SK-N-SH treated with all-trans-retinoic acid at 6 μM for 48 hours (cell line): ENCODE data around the gene SLC22A23.

Source experiments
- ARNTL ChIP-seq: fragments of 450-650 bp; formaldehyde crosslinking; IDR thresholded peaks from 2 replicates; pipeline ENCODE4 v1.5.0; 2020; ENCODE audit warnings: low read depth, mild to moderate bottlenecking, moderate library complexity, borderline replicate concordance
- ESRRG ChIP-seq: fragments of 250-450 bp; sonication (Bioruptor Pico); IDR thresholded peaks from 2 replicates; pipeline ENCODE4 v1.6.1; 2021; ENCODE audit warnings: mild to moderate bottlenecking
- ISL1 ChIP-seq: fragments of 250-450 bp; sonication (Bioruptor Pico); IDR thresholded peaks from 2 replicates; pipeline ENCODE4 v2.1.2; 2022; ENCODE audit warnings: mild to moderate bottlenecking, moderate library complexity
- OSR1 ChIP-seq: fragments of 250-450 bp; sonication (Bioruptor Pico); IDR thresholded peaks from 2 replicates; pipeline ENCODE4 v1.8.0; 2022; ENCODE audit warnings: moderate library complexity, mild to moderate bottlenecking, inconsistent platforms
- PPARA ChIP-seq: fragments of 250-450 bp; sonication (Bioruptor Pico); IDR thresholded peaks from 2 replicates; pipeline ENCODE4 v1.5.0; 2020; ENCODE audit warnings: mild to moderate bottlenecking, borderline replicate concordance
- RARB ChIP-seq: fragments of 250-450 bp; sonication (Bioruptor Pico); IDR thresholded peaks from 2 replicates; pipeline ENCODE4 v1.8.0; 2021; ENCODE audit warnings: mild to moderate bottlenecking, moderate library complexity
- TOX ChIP-seq: fragments of 250-450 bp; sonication (Bioruptor Pico); IDR thresholded peaks from 2 replicates; pipeline ENCODE4 v1.8.0; 2021; ENCODE audit warnings: mild to moderate bottlenecking, moderate library complexity, borderline replicate concordance
- ZFP3 ChIP-seq: fragments of 250-450 bp; sonication (Bioruptor Pico); IDR thresholded peaks from 2 replicates; pipeline ENCODE4 v1.5.0; 2020; ENCODE audit warnings: mild to moderate bottlenecking, moderate library complexity
- ZFP30 ChIP-seq: fragments of 450-650 bp; formaldehyde crosslinking; IDR thresholded peaks from 2 replicates; pipeline ENCODE4 v1.5.0; 2022; ENCODE audit warnings: mild to moderate bottlenecking, moderate library complexity
- ZNF70 ChIP-seq: fragments of 450-650 bp; formaldehyde crosslinking; IDR thresholded peaks from 2 replicates; pipeline ENCODE4 v1.5.0; 2020; ENCODE audit warnings: mild to moderate bottlenecking, moderate library complexity
- ZNF8 ChIP-seq: fragments of 450-650 bp; formaldehyde crosslinking; IDR thresholded peaks from 2 replicates; pipeline ENCODE4 v1.5.0; 2020; ENCODE audit warnings: mild to moderate bottlenecking, moderate library complexity
- TF ChIP-seq, protein P1 (sequence below): fragments of 250-450 bp; sonication (Bioruptor Pico); IDR thresholded peaks from 2 replicates; pipeline ENCODE4 v1.8.0; 2021; ENCODE audit warnings: low read depth, mild to moderate bottlenecking, moderate library complexity, borderline replicate concordance
- TF ChIP-seq, protein P2 (sequence below): fragments of 250-450 bp; sonication (Bioruptor Pico); IDR thresholded peaks from 2 replicates; pipeline ENCODE4 v1.8.0; 2020; ENCODE audit warnings: mild to moderate bottlenecking, moderate library complexity, borderline replicate concordance
- TF ChIP-seq, protein P3 (sequence below): fragments of 250-450 bp; sonication (Bioruptor Pico); IDR thresholded peaks from 2 replicates; pipeline ENCODE4 v1.5.0; 2020; ENCODE audit warnings: mild to moderate bottlenecking, moderate library complexity

DNA sequence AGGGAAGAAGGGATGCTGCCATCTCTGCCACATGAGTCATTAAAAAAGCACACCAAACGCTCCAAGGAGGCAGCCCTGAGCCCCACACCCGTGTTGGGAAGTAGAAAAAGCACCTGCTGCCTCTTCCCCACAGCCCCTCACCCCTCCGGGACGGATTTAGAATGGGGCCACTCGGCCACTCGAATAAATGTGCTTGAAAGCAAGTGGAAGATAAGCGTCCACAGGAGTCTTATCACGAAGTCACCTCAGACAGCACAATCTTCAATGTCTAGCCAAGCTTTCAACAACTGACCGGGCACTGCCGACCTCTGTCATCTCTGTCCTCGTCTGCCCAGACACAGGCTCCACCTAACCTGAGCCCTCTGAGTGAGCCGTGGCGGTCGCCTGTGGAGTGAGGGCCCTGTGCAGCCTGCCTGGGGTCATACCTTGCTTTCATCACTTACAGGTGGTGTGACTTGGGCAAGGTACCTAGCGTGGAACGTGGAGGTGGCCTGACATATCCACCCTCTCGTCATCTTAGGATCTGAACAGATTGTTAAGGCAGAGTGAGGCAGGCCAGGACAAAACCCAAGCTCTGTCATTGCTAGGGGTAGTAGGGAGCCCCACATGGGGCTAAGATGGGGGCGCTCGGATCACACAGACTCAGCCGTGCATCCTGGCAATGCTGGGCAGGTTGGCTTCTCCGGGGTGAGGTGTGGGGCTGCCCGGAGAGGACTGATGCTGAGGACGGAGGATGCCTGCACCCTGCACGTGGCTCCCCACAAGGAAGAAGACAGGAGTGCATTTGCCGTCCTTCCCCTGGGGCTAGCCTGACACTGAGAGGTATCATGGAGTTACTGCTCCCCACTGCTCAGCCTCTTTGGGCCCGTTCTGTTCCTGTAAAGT, 163.3 kb downstream of the SLC22A23 start:
- TF ChIP-seq OSR1 (CRISPR knock-in tag), result no peak
- no peak for TF ChIP-seq ESRRG (CRISPR knock-in tag)
- no peak for TF ChIP-seq ZFP3 (CRISPR knock-in tag)
- TF ChIP-seq, protein P1, sequence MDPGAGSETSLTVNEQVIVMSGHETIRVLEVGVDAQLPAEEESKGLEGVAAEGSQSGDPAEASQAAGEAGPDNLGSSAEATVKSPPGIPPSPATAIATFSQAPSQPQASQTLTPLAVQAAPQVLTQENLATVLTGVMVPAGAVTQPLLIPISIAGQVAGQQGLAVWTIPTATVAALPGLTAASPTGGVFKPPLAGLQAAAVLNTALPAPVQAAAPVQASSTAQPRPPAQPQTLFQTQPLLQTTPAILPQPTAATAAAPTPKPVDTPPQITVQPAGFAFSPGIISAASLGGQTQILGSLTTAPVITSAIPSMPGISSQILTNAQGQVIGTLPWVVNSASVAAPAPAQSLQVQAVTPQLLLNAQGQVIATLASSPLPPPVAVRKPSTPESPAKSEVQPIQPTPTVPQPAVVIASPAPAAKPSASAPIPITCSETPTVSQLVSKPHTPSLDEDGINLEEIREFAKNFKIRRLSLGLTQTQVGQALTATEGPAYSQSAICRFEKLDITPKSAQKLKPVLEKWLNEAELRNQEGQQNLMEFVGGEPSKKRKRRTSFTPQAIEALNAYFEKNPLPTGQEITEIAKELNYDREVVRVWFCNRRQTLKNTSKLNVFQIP, result no peak
- TF ChIP-seq, protein P2, sequence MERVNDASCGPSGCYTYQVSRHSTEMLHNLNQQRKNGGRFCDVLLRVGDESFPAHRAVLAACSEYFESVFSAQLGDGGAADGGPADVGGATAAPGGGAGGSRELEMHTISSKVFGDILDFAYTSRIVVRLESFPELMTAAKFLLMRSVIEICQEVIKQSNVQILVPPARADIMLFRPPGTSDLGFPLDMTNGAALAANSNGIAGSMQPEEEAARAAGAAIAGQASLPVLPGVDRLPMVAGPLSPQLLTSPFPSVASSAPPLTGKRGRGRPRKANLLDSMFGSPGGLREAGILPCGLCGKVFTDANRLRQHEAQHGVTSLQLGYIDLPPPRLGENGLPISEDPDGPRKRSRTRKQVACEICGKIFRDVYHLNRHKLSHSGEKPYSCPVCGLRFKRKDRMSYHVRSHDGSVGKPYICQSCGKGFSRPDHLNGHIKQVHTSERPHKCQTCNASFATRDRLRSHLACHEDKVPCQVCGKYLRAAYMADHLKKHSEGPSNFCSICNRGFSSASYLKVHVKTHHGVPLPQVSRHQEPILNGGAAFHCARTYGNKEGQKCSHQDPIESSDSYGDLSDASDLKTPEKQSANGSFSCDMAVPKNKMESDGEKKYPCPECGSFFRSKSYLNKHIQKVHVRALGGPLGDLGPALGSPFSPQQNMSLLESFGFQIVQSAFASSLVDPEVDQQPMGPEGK (CRISPR knock-in tag), result no peak
- no peak for TF ChIP-seq TOX (CRISPR knock-in tag)
- no peak for TF ChIP-seq PPARA
- no peak for TF ChIP-seq RARB (CRISPR knock-in tag)
- no peak for TF ChIP-seq ZNF8 (CRISPR knock-in tag)
- TF ChIP-seq ZNF70 (CRISPR knock-in tag), result no peak
- TF ChIP-seq ARNTL (CRISPR knock-in tag), result no peak
- TF ChIP-seq, protein P3, sequence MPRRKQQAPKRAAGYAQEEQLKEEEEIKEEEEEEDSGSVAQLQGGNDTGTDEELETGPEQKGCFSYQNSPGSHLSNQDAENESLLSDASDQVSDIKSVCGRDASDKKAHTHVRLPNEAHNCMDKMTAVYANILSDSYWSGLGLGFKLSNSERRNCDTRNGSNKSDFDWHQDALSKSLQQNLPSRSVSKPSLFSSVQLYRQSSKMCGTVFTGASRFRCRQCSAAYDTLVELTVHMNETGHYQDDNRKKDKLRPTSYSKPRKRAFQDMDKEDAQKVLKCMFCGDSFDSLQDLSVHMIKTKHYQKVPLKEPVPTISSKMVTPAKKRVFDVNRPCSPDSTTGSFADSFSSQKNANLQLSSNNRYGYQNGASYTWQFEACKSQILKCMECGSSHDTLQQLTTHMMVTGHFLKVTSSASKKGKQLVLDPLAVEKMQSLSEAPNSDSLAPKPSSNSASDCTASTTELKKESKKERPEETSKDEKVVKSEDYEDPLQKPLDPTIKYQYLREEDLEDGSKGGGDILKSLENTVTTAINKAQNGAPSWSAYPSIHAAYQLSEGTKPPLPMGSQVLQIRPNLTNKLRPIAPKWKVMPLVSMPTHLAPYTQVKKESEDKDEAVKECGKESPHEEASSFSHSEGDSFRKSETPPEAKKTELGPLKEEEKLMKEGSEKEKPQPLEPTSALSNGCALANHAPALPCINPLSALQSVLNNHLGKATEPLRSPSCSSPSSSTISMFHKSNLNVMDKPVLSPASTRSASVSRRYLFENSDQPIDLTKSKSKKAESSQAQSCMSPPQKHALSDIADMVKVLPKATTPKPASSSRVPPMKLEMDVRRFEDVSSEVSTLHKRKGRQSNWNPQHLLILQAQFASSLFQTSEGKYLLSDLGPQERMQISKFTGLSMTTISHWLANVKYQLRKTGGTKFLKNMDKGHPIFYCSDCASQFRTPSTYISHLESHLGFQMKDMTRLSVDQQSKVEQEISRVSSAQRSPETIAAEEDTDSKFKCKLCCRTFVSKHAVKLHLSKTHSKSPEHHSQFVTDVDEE (CRISPR knock-in tag), result no peak
- no peak for TF ChIP-seq ISL1 (CRISPR knock-in tag)
- TF ChIP-seq ZFP30, result no peak
